DND-41 (cell line): ENCODE data around the gene NAT8L.

Source experiments
- ATAC-seq: fragments of 200-7000 bp; cut with Tn5 transposase; 3 replicates; pipeline ENCODE4 v1.9.1; 2021; ENCODE audit warnings: low read depth; ENCODE audit not compliant: insufficient read depth
- DNase-seq: peaks from one replicate; pipeline ENCODE4 v3.0.0-alpha.2; 2020
- H2AFZ ChIP-seq: 2 replicates; pipeline ENCODE4 v1.6.0; 2012; ENCODE audit warnings: low read depth, low read length
- H3K27ac ChIP-seq: 2 replicates; pipeline ENCODE4 v1.5.1; 2012; ENCODE audit warnings: low read length, inconsistent platforms
- H3K27me3 ChIP-seq: fragments of 200-600 bp; sonication (generic); 2 replicates; pipeline ENCODE4 v1.6.0; 2012; ENCODE audit warnings: low read length, mild to moderate bottlenecking, inconsistent platforms; ENCODE audit not compliant: insufficient read depth, poor library complexity
- H3K36me3 ChIP-seq: 2 replicates; pipeline ENCODE4 v1.5.1; 2012; ENCODE audit warnings: low read length, inconsistent platforms; ENCODE audit not compliant: insufficient read depth
- H3K4me1 ChIP-seq: 2 replicates; pipeline ENCODE4 v1.5.1; 2012; ENCODE audit warnings: mild to moderate bottlenecking, low read length; ENCODE audit not compliant: insufficient read depth
- H3K4me2 ChIP-seq: 2 replicates; pipeline ENCODE4 v1.6.0; 2012; ENCODE audit warnings: mild to moderate bottlenecking, moderate library complexity, low read length, inconsistent platforms; ENCODE audit not compliant: insufficient read depth
- H3K4me3 ChIP-seq, 2 experiments: fragments of 200-600 bp in 1 of 2; shearing (Covaris generic) in 1 of 2; 2 replicates each; pipeline ENCODE4 v1.5.1; 2012 to 2016; ENCODE audit warnings: inconsistent platforms in 2 of 2, low read length in 2 of 2, mild to moderate bottlenecking in 2 of 2, low read depth in 1 of 2, moderate library complexity in 1 of 2
- H3K79me2 ChIP-seq: 2 replicates; pipeline ENCODE4 v1.6.0; 2012; ENCODE audit warnings: low read length, inconsistent platforms; ENCODE audit not compliant: insufficient read depth
- H3K9ac ChIP-seq: 2 replicates; pipeline ENCODE4 v1.6.0; 2012; ENCODE audit warnings: low read depth, mild to moderate bottlenecking, inconsistent platforms, low read length, moderate library complexity
- H3K9me3 ChIP-seq: 2 replicates; pipeline ENCODE4 v1.5.1; 2012; ENCODE audit warnings: low read length, moderate library complexity, mild to moderate bottlenecking, inconsistent platforms; ENCODE audit not compliant: insufficient read depth, severe bottlenecking
- H4K20me1 ChIP-seq: 2 replicates; pipeline ENCODE4 v1.6.0; 2012; ENCODE audit warnings: low read length; ENCODE audit not compliant: insufficient read depth
- EZH2 ChIP-seq: IDR thresholded peaks from 3 replicates; pipeline ENCODE4 v1.6.1; 2012; ENCODE audit warnings: borderline replicate concordance, low read depth, mild to moderate bottlenecking, moderate library complexity, low read length, inconsistent platforms; ENCODE audit not compliant: severe bottlenecking
- TF ChIP-seq, protein P1 (sequence below): IDR thresholded peaks from 2 replicates; pipeline ENCODE4 v1.5.1; 2012; ENCODE audit warnings: borderline replicate concordance, low read length, moderate library complexity, mild to moderate bottlenecking; ENCODE audit not compliant: poor library complexity, severe bottlenecking; ENCODE audit errors: extremely low read depth

Gene NAT8L

GRCh38 chr4:2116687-2117400, 57.7 kb downstream of the NAT8L start:
- no peak for ATAC-seq
- no peak for TF ChIP-seq EZH2
- TF ChIP-seq, protein P1, sequence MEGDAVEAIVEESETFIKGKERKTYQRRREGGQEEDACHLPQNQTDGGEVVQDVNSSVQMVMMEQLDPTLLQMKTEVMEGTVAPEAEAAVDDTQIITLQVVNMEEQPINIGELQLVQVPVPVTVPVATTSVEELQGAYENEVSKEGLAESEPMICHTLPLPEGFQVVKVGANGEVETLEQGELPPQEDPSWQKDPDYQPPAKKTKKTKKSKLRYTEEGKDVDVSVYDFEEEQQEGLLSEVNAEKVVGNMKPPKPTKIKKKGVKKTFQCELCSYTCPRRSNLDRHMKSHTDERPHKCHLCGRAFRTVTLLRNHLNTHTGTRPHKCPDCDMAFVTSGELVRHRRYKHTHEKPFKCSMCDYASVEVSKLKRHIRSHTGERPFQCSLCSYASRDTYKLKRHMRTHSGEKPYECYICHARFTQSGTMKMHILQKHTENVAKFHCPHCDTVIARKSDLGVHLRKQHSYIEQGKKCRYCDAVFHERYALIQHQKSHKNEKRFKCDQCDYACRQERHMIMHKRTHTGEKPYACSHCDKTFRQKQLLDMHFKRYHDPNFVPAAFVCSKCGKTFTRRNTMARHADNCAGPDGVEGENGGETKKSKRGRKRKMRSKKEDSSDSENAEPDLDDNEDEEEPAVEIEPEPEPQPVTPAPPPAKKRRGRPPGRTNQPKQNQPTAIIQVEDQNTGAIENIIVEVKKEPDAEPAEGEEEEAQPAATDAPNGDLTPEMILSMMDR = no peak

More at GRCh38 chr4:2116687-2117400, 57.7 kb downstream of the NAT8L start:
- Histone ChIP-seq H3K4me3 (no peak overlapping the region), H3K36me3 (no peaks in the 10 kb centered on the region), H3K9me3 (no peaks in the 10 kb centered on the region), H3K27ac (no peak overlapping the region), H4K20me1 (no peaks in the 10 kb centered on the region), H3K4me2 (no peak overlapping the region), H3K4me1 (no peaks in the 10 kb centered on the region), H3K79me2 (no peaks in the 10 kb centered on the region), H3K27me3 (peaks cover 11% of the 10 kb centered on the region), H2AFZ (no peak overlapping the region), H3K9ac (no peak overlapping the region)
- DNase-seq = no peak
